OCI-LY7 (cell line): Measurements from ENCODE around the gene VPS13D. TPM values are rescaled to one million over a fixed set of nuclear protein-coding genes. Genes with fewer than 3 reads are reported as not detected.

Experiments
- BruUV-seq: library from RNA; stranded (reverse); fragments of 400-500 nt; replicated peaks from 2 replicates; lab custom pipeline; 2021; lab: Mats Ljungman, UMichigan
- CTCF ChIA-PET: fragments of 300-600 bp; sonication (Branson Sonifier 250); formaldehyde crosslinking; loops from one replicate; lab custom pipeline; 2022; ENCODE audit warnings: antibody characterized with exemption; ENCODE audit not compliant: unreplicated experiment; lab: Charles Lee
- POLR2A ChIA-PET: fragments of 300-600 bp; sonication (Branson Sonifier 250); formaldehyde crosslinking; loops from one replicate; lab custom pipeline; 2022; ENCODE audit warnings: antibody characterized with exemption; lab: Charles Lee
- DNase-seq: peaks from one replicate; pipeline ENCODE4 v3.0.0-alpha.2; 2015; ENCODE audit warnings: low spot score
- H2AFZ ChIP-seq: fragments of 200-600 bp; sonication (generic), shearing (Covaris generic); 2 replicates; pipeline ENCODE4 v1.6.1; 2014; ENCODE audit warnings: mild to moderate bottlenecking, antibody characterized with exemption, low read length, moderate library complexity
- H3K27ac ChIP-seq: fragments of 200-600 bp; sonication (generic); 2 replicates; pipeline ENCODE4 v1.5.1; 2014; ENCODE audit warnings: mixed run types, low read depth, mild to moderate bottlenecking, moderate library complexity, low read length, inconsistent platforms; ENCODE audit not compliant: poor library complexity, severe bottlenecking
- H3K36me3 ChIP-seq: fragments of 200-600 bp; sonication (generic); 2 replicates; pipeline ENCODE4 v1.6.1; 2014; ENCODE audit warnings: mild to moderate bottlenecking, antibody characterized with exemption, low read length, moderate library complexity, mixed read lengths; ENCODE audit not compliant: insufficient read depth
- H3K4me1 ChIP-seq: fragments of 200-600 bp; sonication (generic); 2 replicates; pipeline ENCODE4 v1.5.1; 2014; ENCODE audit warnings: mild to moderate bottlenecking, low read length; ENCODE audit not compliant: insufficient read depth, poor library complexity, severe bottlenecking
- H3K4me2 ChIP-seq: fragments of 200-600 bp; sonication (generic); 2 replicates; pipeline ENCODE4 v1.6.1; 2014; ENCODE audit warnings: mild to moderate bottlenecking, low read length
- H3K4me3 ChIP-seq: fragments of 200-600 bp; sonication (generic); 2 replicates; pipeline ENCODE4 v1.5.1; 2014; ENCODE audit warnings: mild to moderate bottlenecking, low read depth, low read length; ENCODE audit not compliant: poor library complexity, severe bottlenecking
- H3K79me2 ChIP-seq: fragments of 200-600 bp; sonication (generic); 2 replicates; pipeline ENCODE4 v1.6.1; 2016; ENCODE audit warnings: low read depth, mild to moderate bottlenecking, low read length, moderate library complexity, mixed read lengths; ENCODE audit not compliant: insufficient read depth
- H3K9me2 ChIP-seq: fragments of 200-600 bp; sonication (generic); 2 replicates; pipeline ENCODE4 v1.6.1; 2016; ENCODE audit warnings: mild to moderate bottlenecking, low read length, mixed read lengths; ENCODE audit not compliant: insufficient read depth
- H3K9me3 ChIP-seq: fragments of 200-600 bp; sonication (generic); 2 replicates; pipeline ENCODE4 v1.6.1; 2014; ENCODE audit warnings: mild to moderate bottlenecking, mixed run types, low read length, mixed read lengths
- H4K20me1 ChIP-seq: fragments of 200-600 bp; sonication (generic); 2 replicates; pipeline ENCODE4 v1.6.1; 2014; ENCODE audit warnings: mild to moderate bottlenecking, antibody characterized with exemption, low read length, moderate library complexity, mixed read lengths; ENCODE audit not compliant: insufficient read depth
- CTCF ChIP-seq: fragments of 200-600 bp; sonication (generic); conservative IDR thresholded peaks from 2 replicates; pipeline ENCODE4 v1.5.1; 2014; ENCODE audit warnings: mild to moderate bottlenecking, antibody characterized with exemption, low read length, moderate library complexity, mixed read lengths
- EZH2phosphoT487 ChIP-seq: fragments of 200-600 bp; sonication (generic); IDR thresholded peaks from 2 replicates; pipeline ENCODE4 v1.6.1; 2018; ENCODE audit warnings: low read depth, borderline replicate concordance, mild to moderate bottlenecking, mixed run types, antibody characterized with exemption, low read length, moderate library complexity, mixed read lengths
- intact Hi-C: fragments of 100-400 bp; cut with micrococcal nuclease; formaldehyde crosslinking; loops from one replicate; pipeline ENCODE4 v1.10.0; 2022; ENCODE audit not compliant: unreplicated experiment
- total RNA-seq, 2 experiments: library from RNA; depleted of rRNA in 1 of 2; stranded (reverse); fragments of >200 nt in 1 of 2; shearing (Covaris generic) in 1 of 2; gene quantifications; 2 replicates each; pipeline ENCODE4 v1.2.3, GENCODE V29; 2014 to 2022

VPS13D gene
- total RNA-seq, 2 experiments from 2014 or later, result 23.9 to 39.2 TPM

GRCh38 chr1:12446593-12446992 lies 216.8 kb downstream of the VPS13D start:
- Histone ChIP-seq H3K4me1 (no peaks in the 10 kb centered on the region), H3K36me3 (0 out of 2 replicates have a peak, but pooled peaks cover 2% of the 10 kb centered on the region), H2AFZ (no peak overlapping the region), H3K9me3 (no peaks in the 10 kb centered on the region; the same call in 1 of the 2 replicates), H3K79me2 (no peaks in the 10 kb centered on the region), H3K9me2 (no peaks in the 10 kb centered on the region), H4K20me1 (no peaks in the 10 kb centered on the region), H3K4me2 (no peak overlapping the region), H3K4me3 (no peak overlapping the region), H3K27ac (no peak overlapping the region)
- no TSS peak for BruUV-seq
- intact Hi-C loops, result no loop called here
- TF ChIP-seq CTCF, result no peak
- no peak for DNase-seq
- ChIA-PET POLR2A (no interaction called here), CTCF (interaction anchor here (0.6 kb wide), 1 partner anchor 33 kb away, joined by 3 read pairs; no protein-coding TSS in a partner anchor)

GRCh38 chr1:12447307-12447706 lies 217.5 kb downstream of the VPS13D start:
- ChIA-PET CTCF (interaction anchor here (0.6 kb wide), 1 partner anchor 33 kb away, joined by 3 read pairs; no protein-coding TSS in a partner anchor), POLR2A (no interaction called here)
- Histone ChIP-seq H3K27ac (no peak overlapping the region), H4K20me1 (no peaks in the 10 kb centered on the region), H3K4me3 (no peak overlapping the region), H3K36me3 (0 out of 2 replicates have a peak, but pooled peaks cover 2% of the 10 kb centered on the region), H3K79me2 (no peaks in the 10 kb centered on the region), H3K9me3 (no peaks in the 10 kb centered on the region; the same call in 1 of the 2 replicates), H3K4me1 (no peaks in the 10 kb centered on the region), H3K4me2 (no peak overlapping the region), H3K9me2 (no peaks in the 10 kb centered on the region), H2AFZ (no peak overlapping the region)
- no TSS peak for BruUV-seq
- no peak for DNase-seq
- no peak for TF ChIP-seq CTCF
- TF ChIP-seq EZH2phosphoT487, result no peak
- intact Hi-C loops, result no loop called here

- Histone ChIP-seq H3K79me2 (no peaks in the 10 kb centered on the region), H3K9me3 (no peaks in the 10 kb centered on the region; the same call in 1 of the 2 replicates), H3K4me3 (no peak overlapping the region), H3K36me3 (0 out of 2 replicates have a peak, but pooled peaks cover 2% of the 10 kb centered on the region), H3K9me2 (no peaks in the 10 kb centered on the region), H2AFZ (no peak overlapping the region), H3K27ac (no peak overlapping the region), H4K20me1 (no peaks in the 10 kb centered on the region), H3K4me1 (no peaks in the 10 kb centered on the region), H3K4me2 (no peak overlapping the region)
- TF ChIP-seq CTCF (no peak), EZH2phosphoT487 (no peak)
- no peak for DNase-seq
- intact Hi-C loops, result no loop called here
- ChIA-PET POLR2A (no interaction called here), CTCF (no interaction called here)
- no TSS peak for BruUV-seq
These were observed 218.1 kb downstream of the VPS13D start for GRCh38 chr1:12447849-12448312.
